GM12801 (cell line): ENCODE results near the gene CCT4.

ENCODE experiments used
- TF ChIP-seq, protein P1 (sequence below): IDR thresholded peaks from one replicate; pipeline ENCODE4 v1.5.1; 2011; ENCODE audit warnings: control low read depth; ENCODE audit not compliant: insufficient read length; ENCODE audit errors: extremely low read depth

Gene CCT4, protein sequence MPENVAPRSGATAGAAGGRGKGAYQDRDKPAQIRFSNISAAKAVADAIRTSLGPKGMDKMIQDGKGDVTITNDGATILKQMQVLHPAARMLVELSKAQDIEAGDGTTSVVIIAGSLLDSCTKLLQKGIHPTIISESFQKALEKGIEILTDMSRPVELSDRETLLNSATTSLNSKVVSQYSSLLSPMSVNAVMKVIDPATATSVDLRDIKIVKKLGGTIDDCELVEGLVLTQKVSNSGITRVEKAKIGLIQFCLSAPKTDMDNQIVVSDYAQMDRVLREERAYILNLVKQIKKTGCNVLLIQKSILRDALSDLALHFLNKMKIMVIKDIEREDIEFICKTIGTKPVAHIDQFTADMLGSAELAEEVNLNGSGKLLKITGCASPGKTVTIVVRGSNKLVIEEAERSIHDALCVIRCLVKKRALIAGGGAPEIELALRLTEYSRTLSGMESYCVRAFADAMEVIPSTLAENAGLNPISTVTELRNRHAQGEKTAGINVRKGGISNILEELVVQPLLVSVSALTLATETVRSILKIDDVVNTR

DNA sequence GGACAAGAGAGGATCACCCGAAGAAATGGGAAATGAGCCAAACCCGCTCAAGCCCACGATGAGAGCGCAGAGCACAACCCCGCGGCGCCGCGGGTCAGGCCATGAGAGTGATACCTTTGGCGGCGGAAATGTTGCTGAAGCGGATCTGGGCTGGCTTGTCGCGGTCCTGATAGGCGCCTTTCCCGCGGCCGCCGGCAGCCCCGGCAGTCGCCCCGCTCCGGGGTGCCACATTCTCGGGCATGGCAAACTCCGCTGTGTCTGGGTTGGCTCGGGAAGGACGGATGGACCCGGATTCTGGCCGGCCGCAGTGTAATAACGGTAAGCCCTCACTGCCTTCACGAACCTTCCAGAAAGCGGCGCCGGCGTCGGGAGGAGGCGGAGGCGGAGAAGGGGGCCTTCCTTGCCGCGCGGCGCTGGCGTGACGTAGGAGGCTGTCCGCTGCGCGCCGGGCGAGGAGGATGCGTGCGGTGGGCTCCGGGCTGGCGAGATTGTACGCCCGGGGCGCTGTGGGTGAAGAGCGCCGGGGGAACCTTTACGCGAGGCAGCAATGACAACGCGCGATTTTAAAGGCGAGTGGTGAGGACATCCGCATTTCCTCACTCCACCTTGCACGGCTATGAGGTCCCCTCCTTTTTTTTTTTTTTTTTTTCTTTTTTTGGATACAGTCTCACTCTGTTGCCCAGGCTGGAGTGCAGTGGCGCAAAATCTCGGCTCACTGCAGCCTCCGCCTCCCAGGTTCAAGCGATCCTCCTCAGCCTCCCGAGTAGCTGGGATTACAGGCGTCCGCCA lies at the start of gene CCT4:
CCT4 (minus strand) TSS at position 390 of the 789 bp plus-strand sequence; CDS start at position 241, 149 bp downstream.
- TF ChIP-seq, protein P1, sequence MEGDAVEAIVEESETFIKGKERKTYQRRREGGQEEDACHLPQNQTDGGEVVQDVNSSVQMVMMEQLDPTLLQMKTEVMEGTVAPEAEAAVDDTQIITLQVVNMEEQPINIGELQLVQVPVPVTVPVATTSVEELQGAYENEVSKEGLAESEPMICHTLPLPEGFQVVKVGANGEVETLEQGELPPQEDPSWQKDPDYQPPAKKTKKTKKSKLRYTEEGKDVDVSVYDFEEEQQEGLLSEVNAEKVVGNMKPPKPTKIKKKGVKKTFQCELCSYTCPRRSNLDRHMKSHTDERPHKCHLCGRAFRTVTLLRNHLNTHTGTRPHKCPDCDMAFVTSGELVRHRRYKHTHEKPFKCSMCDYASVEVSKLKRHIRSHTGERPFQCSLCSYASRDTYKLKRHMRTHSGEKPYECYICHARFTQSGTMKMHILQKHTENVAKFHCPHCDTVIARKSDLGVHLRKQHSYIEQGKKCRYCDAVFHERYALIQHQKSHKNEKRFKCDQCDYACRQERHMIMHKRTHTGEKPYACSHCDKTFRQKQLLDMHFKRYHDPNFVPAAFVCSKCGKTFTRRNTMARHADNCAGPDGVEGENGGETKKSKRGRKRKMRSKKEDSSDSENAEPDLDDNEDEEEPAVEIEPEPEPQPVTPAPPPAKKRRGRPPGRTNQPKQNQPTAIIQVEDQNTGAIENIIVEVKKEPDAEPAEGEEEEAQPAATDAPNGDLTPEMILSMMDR = no peak

DNA sequence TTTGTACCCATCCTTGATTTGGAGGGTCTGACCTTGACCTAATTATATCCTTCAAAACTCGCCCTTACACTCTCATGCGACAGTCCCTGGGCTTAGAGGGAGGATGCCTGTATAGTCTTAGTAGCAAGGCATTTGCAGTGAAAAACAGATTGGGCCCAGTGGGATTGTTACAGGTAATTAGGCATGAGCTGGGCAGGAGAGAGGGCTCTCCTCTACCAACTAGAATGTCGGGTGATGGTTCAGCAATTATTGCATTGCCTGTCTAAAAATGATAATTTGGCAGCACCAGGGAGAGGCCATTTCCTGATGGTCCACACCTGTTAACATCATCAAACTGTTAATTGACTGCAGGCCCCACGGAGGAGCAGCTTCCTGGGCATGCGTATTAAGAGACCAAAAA lies 49.4 kb upstream of the CCT4 start:
- TF ChIP-seq, protein P1 = no peak

DNA sequence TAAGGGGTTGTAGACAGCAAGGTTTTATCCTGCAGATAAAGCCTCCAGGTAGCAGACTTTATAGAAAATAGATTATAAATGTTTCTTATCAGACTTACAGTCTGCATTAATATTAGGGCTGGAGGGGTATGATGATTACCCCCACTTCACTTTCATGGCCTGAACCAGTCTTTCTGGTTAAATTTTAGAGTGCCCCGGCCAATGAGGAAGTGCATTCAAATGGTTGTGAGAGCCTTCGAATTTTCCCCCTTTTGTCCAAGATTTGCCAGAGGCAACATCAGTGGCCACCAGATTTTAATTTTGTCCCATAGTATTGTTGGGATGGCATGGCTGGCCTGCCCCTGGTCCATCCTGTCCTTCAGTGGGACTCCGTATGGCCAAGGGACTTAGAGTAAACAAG lies 48.6 kb upstream of the CCT4 start:
- TF ChIP-seq, protein P1 = no peak

DNA sequence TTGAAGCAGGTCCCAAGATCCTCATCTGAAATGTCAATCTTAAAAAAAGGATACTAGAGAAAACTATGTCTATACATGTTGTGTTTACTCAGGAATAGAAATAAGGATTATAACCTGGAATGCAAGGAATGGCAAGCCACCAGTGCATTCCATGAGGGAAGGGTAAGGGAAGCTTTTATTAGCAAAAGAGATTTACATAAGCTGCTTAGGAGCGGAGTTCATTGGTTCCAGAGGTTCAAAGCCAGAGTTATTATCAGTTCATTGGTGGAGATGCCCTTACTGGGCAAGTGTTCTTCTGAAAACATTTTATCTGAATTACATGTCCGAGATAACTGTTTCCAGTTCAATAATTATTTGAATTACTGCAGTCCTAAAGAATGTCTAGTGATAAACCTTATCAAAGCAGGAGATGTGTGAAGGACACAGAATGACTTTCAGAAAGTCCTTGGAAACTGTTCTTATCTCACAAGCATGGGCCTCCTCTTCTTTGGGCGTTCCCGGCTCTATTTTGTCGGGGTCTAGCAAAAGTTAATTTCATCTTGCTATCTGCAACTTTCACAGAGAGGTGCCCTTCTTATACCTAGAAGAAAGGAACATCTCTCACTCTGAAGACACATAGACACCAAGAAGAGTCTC lies 40.5 kb upstream of the CCT4 start:
- TF ChIP-seq, protein P1 = no peak

DNA sequence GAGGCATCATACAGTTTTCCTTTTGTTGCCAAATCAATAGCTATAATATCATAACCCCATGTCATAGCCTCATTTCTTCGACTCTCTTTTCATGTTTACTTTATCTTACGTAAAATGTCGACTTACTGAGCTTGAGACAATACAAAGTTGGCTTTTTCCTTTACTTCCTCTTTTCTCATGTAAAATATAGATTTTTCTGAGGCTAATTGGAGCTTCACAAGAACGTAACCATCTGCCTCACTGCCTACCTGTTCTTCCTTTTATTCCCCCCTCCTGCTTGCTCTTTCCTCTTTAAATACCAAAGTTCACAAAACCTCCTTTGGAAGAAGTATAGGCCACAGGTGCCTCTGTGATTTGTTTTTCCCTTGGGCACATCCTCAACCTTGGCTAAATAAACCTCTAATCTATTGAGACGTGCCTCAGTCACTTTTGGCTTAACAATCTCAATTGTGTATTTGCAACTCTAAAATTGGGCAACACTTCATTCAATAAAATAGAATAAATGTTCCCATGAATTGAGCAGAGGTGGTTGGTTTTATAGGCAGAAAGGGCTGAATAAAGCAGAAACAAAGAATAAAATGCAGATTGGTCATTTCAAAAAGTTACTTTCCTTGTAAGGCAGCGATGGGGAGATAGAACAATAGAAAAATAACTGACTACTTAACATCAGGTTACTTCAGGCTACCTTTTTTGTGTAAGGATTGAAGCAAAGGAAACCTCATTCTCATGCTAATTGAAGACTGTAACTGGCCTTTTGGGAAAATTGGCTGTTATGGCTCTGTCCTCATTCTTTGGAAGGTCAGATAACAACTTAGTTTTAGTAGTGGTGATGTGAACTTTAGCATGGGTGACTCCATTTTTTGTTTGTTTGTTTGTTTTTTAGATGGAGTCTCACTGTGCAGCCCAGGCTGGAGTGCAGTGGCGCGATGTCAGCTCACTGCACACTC lies 38.3 kb upstream of the CCT4 start:
- TF ChIP-seq, protein P1 = no peak

DNA sequence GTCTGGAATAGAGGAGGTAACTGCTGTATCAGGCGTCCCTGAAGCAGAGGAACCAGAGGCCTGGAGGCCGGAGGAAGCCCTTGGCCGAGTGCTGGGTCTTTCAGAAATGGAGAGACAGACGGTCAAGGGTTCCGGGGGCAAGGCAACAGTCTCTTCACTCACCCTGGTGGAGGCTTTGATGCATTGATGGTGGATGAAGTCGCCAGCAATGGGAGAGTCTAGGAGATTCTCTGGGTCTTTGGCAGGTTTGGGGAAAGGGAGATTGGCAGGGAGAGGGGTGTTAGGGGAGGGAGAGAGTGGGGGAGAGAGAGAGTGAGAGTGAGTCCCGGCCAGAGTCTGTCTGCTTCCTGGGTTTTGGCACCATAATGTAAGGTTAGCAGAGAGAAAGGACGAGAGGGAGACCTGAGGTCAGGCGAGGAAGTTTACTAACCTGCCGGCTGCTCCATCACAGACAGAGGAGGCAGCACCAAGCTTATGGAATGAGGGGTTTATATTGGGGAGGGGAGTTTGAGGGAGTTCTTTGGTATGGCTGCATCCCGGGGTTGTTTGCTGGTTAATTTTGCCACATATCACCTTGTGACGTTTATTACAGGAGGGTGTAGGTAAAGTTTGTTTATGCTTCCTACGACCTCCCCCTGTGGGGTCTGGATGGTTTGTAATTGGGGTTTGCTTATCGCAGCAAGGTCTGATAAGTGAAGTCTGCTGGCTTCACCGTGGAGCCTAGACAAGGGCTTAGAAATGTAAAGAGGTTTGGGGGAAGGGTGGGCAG lies 36.6 kb upstream of the CCT4 start:
- TF ChIP-seq, protein P1 = no peak
